GM19372 (cell line): ENCODE data around the gene SMIM33.
A peak's percentile ranks its signal among the peaks of the same experiment; 100 is the strongest.
"Not testable (repeated sequence)": the region's sequence is repeated elsewhere in the genome, so short reads cannot be mapped to it uniquely, and the experiment has no call there.

ENCODE experiments used
- ATAC-seq: cut with Tn5 transposase; IDR thresholded peaks from one replicate; pipeline ENCODE4 v1.9.1; 2021; ENCODE audit warnings: mild to moderate bottlenecking, low read depth, moderate library complexity; ENCODE audit not compliant: unreplicated experiment

SMIM33 gene

DNA sequence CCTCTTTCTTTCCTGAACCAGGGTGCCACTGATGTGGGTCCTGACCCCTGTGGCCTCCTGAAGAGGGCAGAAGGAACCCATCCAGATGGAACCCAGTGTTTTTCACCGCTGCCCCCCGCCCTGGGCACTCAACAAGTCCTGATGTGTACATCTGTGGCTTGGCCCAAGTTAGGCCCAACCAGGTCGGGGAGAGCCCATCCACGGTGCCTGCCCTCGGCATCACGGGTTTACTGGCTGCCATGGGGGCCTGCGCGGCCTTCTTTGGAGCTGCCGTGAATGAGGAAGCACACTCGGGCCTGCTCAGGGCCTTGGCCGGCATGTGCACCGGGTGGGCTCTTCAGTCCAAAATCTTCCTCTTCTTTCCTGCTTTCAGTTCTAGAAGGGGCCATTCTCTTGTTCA, 14.0 kb upstream of the SMIM33 start:
- ATAC-seq: no peak

DNA sequence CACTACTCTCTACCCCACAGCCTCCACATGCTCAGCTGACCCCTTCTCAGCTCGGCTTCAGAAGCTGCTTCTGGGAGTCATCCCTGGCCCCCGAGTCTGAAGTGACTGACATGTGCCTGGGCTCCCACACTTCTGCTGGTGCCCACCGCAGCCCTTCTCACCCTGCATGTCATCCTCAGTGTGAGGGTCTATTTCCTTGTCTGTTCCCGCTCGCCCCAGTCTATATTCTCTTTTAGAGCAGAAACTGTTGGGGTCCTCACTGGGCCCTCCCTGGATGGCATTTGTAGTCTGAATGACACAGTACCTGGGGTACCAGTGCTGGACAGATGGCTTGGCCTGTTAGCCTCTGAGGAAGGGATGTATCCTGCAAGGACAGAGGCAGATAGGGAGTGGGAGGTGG, 13.6 kb upstream of the SMIM33 start:
- ATAC-seq: no peak

DNA sequence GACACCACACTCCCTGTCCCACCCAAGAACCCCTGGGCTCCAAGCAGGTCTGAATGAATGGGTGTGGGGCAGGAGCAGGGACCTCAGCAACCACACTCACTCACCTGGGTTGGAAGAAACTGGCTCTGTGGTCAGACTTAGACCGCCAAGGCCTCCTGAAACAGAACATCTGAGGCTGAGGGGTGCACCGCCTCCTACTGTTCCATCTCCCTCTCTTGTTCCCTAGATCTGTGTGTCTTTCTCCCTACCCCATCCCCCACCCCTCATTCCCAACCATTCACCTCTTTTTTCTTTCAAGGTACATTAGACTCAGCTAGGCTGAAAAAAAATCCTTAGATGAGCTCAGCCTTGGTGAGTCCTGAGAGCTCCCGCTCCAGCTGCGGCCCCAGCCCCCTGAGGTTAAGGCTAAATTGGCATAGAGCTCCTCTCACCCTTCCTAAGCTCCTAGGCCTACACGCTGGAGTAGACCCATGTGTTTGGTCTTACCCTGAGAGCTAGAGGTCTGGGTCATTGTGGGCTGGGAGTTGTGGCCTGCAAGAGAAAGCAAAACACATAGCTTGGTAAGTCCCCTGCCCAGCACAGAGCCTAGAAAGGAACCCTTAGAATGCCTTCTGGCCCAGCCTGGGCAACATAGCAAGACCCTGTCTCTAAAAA, 13.0 kb upstream of the SMIM33 start:
- no peak for ATAC-seq

DNA sequence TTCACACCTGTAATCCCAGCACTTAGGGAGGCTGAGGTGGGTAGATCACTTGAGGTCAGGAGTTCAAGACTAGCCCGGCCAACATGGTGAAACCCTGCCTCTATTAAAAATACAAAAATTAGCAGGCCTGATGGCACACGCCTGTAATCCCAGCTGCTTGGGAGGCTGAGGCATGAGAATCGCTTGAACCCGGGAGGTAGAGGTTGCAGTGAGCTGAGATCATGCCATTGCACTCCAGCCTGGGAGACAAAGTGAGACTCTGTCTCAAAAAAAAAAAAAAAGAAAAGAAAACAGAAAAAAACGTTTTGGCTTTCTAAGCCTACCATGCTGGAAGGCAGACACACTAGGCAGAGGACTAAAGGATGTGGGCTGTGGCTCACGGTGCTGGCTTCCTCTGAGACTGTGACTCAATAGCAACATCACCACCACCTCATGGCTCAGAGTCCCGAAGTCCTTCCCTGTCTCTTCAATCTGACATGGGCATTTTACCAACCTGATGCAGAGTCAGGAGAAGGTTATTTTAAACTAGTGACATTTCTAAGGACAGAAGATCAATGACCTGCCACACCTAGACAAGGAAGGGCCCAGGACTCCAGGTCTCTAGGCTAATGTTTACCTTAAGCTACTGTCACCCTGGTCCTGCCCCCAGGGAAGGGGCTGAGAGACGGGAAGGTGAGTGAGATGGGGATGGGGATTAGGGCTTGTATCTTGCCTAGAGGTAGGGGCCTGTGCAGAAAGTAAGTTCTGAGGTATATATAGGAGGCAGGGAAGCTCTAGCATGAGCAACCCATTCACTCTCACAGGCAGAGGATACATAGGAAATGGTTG, 12.0 kb upstream of the SMIM33 start:
- ATAC-seq: peak; percentile 49

DNA sequence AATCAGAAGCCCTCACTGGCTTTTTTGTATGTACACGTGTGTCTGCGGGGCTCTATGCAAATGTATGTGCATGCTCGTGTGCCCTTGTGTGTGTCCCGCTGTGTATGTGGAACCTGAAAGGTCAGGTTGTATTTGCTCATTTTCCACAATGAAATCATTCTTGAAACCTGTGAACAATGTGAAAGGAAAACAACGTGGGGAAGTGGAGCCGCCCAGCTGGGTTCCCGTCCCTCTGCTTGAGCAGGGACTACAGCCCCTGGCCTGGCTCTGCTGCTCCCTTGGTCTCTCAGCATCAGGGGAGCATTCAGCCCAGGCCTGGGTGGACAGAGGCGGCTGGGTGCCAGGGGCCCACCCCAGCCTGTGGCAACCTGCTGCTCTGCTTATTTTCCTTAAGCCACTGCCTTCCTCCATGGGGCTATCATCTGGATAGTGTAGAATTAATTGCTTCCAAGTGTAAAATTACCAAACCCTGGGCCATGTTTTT, 11.3 kb upstream of the SMIM33 start:
- peak; percentile 47 for ATAC-seq

DNA sequence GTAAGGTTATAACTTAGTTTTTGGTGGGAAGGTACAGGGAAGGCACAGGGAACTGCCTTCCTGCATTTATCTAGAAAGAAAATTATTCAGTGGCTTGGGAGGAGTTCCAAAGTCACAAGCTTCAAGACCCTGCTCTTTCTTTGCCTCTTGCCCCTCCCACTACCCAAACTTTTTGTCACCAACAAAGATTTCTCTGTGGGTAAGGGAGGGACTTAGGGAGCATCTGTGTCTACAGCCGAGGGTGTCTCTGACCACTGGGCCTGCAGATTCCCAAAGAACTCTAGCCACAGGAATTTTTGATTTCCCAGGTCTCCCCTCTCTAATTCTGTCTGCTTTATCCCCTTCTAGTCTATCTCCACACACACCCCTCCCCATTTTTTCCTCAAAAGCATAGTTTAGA, 10.3 kb upstream of the SMIM33 start:
- no peak for ATAC-seq

DNA sequence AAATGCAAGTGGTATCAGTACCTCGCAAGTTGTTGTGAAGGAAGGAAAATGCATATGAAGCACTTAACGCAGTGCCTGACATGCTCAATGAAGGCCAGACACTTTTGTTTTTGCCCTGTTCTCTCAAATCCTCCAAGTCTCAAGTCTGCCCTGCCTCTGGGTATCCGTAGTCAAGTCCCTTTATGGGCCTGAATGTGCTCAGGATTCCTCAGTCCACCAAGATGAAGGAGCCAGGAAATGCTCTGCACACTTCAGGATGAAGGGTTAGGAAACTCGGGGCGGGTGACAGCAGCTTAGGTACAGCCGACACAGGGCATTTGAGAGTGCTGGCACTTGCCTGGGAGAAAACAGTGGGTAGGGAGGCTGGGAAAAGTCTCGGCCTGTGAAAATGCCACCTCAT, 9.6 kb upstream of the SMIM33 start:
- no peak for ATAC-seq

DNA sequence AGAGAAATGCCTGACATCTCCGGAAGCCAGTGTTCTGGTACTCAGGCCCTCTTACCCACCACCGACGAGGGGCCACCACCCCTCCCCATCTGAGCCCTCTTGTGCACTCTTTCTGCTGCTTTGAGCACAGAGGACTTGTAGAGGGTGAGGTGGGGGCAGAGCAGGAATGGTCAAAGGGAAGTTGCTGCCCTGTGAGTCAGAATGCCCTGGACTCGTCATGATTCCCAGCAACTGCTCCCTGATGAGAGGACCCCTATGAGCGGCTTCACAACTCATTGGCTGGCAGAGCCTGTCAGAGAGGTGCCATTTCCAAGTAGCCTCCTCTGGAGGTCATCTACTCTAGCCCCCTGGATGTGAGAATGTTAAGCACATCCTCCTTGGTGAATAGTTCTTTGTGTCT, 9.1 kb upstream of the SMIM33 start:
- no peak for ATAC-seq

DNA sequence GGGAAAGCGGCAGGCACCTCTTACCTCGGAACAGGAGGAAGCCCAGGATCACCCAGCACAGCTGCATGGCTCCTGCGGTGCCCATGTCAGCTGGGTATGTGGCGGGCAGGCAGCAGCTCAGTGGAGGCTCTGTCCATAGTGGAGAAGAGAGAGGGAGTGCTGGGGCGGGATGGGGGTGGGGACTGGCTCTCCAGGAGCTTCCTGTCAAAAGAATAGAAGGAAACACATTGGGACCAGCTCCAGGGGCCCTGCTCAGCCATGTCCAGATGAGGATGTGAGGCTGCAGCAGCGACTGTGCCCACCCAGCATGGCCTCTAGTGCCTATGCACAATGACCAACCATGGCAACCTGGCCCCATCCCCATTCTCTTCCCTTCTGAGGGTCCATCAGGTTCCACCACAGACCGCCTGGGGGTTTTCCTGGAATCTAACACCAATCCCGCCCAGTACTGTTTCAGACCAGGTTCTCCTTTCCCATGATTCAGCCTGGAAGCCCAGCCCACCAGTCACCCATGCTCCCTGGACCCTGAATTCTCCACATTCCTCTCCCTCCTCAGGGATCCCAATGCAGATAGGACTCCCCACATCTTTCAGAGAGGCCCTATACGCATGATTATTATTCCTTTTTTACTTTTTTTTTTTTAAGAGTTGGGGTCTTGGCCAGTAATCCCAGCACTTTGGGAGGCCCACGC, 8.1 kb upstream of the SMIM33 start, which contains the start of gene ECSCR:
ECSCR (minus strand) TSS at position 158 of the 691 bp plus-strand sequence; CDS start at position 85, 73 bp downstream.
- no peak for ATAC-seq

DNA sequence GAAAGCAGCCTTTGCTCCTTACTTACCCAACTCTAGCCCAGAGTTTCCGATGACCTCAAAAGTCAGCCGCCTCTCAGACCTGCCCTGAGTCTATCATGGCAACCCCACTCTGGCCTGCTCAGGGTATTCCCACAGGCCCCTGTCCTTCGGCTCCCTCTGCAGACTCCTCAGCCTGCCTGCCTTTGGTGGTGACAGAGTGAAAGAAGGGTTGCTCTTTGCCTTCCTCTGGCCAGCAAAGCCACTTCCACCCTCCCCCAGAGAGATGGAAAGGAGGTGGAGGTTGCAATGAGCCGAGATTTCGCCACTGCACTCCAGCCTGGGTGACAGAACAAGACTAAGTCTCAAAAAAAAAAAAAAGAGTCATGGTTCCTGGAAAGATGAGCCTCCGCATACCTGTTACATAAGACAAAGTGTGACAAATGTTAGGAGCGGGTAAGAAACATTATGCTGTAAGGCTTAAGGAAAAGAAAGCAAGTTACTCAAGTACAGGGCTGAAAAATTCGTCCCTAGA, 2.3 kb upstream of the SMIM33 start:
- ATAC-seq: no peak

DNA sequence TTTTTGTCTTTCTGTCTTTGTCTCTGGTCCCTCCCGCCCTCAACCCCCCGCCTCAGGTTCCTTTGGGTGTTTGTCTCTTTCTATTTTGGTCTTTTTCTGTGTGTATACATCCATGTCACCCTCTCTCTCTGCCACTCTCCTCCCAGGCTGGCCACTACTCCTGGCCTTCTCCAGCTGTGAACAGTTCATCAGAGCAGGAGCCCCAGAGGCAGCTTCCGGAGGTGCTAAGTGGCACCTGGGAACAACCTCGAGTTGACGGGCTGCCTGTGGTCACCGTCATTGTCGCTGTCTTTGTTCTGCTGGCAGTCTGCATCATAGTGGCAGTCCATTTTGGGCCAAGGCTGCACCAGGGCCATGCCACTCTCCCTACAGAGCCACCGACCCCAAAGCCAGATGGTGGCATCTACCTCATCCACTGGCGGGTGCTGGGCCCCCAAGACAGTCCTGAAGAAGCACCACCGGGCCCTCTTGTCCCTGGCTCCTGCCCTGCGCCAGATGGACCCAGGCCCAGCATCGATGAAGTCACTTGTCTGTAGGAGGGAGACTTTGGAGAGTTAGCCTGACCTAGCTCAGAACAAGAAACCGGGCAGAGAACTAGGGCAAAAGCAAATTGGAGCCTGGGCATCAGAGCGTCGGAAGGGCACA, 1.7 kb downstream of the SMIM33 start:
- no peak for ATAC-seq

DNA sequence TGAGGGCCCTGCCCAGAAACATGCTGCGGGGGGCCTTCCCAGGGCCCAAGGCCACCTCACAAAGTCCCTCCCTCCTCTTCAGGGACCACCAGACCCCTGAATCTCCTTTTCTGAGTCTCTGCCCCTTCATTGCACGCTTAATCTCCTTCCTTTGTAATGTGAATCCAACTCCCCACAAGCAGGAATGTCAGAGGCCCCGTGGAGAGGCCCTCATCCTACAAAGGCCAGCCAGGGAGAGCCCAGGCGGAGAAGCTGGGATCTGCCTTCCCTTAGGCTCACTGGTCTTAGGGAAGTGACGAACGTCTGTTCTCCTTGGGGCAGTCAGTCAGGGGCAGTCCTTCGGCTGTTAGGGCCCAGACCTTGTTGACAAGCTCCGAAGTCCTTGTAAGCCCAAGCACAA, 2.3 kb downstream of the SMIM33 start:
- no peak for ATAC-seq

DNA sequence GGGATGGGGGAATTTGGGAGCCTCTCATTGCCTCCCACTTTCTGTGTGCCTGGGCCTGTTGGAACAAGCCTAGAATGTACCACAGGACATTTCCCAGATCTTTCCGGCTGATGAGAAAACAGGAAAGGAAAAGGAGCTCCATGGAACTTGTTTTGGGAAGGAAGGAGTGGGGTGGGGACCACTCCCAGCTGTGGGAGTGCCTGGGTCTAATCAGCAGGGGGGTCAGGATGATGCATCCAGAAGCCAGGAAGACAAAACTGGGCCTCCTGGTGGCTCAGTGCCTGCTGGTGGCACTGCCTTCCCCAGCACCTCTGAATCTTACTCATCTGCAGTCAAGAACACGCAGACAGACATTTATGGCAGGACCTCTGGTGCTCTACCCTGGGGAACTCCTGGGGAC, 2.8 kb downstream of the SMIM33 start:
- no peak for ATAC-seq

DNA sequence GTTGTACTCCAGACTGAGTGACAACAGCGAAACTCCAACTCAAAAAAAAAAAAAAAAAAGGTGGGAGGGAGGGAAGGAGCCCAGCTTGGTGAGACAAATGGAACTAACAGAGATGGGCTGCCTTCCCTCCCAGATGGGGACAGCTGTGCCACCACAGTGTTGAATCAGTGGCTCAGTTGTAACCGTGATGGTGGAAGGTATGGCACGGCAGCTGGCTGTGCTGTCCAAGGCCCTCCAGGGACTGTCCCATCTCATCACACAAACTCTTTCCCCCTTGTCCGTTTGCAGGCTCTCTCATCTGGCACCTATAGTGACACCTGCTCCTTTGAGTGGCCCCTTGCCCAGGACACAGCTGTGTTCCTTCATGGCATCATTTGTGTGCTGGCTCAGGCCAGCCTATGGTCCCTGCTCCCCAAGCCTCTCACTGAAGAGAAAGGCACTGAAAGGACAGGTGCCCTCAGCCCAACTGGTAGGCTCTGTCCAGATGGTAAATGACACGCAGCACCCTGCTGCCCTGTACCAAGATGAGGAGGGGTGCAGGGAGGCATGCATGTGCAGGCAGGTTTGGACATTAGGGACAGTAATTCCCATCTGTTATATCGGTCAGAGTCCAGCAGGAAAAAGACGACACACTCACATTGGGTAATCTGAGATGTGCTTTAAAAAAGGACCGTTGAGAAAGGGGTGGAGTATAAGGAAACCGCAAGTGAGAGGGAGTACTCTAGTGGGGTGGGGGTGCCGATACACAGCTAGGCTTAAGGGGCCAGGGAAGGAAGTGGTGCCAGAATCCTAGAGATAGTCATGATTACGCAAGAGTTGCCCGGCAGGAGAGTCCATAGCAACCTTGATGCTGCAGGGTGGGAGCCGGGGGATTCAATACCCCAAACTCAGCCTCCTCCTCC, 4.3 kb downstream of the SMIM33 start:
- ATAC-seq: no peak

DNA sequence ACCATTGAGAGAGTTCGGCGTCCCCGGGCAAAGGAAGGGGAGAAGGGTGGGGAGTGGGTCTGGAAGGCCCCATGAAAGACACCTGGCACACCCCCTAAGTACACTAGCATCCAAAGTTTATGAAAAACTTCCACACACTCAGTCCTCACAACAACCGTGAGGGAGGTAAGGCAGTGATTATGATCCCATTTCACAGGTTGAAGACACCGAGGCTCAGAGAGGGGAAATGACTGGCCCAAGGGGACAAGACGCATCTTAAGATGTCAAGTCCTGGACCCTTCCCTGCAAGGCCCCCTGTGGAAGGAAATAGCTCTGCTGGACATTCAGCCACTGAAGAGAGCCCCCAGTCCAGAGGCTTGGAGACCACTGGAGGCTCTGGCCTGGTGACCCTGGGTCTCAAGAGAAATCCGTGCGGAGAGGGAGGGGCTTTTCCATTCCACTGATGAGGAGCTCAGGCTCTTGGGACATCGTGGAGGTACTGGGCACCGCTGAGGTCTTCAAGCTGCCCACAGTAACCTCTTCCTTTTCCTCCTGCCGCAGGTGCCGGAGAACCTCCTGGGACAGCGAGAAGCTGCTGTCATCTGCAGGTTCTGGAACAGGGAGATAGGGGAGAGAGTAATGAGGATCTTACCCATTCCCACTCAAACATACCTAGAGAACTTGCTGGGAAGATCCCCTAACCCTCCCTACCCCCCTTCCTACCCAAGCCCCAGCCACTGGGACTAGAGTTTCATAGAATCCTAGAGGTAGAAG, 5.2 kb downstream of the SMIM33 start:
- no peak for ATAC-seq

DNA sequence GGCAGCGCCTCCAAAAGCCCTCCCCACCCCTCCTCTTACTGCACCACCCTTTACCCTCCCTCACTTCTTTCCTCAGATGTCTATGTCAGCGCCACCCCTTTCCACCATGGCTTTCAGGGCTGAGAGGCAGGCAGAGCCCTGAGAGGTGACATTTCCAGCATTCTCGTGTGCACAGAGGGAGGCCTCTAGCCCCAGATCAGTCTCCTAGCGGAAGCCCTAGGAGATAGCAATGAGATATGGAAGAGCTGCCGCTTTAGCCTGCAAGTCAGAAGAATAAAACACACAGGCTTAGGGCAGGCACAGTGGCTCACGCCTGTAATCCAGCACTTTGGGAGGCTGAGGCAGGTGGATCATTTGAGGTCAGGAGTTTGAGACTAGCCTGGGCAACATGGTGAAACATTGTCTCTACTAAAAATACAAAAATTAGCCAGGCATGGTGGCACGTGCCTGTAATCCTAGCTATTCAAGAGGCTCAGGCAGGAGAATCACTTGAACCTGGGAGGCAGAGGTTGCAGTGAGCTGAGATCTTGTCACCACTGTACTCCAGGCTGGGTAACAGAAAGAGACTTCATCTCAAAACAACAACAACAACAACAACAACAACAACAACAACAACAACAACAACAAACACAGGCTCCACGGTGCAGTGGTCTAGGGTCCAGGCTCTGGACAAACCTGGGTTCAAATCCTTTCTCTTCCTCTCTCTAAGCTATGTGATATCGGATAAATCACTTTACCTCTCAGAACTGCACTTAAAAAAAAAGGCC, 8.0 kb downstream of the SMIM33 start:
- not testable (repeated sequence) for ATAC-seq

DNA sequence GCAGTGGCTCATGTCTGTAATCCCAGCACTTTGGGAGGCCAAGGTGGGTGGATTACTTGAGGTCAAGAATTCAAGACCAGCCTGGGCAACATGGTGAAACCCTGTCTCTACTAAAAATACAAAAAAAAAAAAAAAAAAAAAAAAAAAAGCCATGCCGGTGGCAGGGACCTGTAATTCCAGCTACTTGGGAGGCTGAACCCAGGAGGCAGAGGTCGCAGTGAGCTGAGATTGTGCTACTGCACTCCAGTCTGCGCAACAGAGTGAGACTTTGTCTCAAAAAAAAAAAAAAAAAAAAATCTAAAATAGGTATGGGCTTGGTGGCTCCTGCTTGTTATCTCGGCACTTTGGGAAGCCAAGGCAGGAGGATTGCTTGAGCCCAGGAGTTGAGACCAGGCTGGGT, 8.9 kb downstream of the SMIM33 start:
- not testable (repeated sequence) for ATAC-seq

DNA sequence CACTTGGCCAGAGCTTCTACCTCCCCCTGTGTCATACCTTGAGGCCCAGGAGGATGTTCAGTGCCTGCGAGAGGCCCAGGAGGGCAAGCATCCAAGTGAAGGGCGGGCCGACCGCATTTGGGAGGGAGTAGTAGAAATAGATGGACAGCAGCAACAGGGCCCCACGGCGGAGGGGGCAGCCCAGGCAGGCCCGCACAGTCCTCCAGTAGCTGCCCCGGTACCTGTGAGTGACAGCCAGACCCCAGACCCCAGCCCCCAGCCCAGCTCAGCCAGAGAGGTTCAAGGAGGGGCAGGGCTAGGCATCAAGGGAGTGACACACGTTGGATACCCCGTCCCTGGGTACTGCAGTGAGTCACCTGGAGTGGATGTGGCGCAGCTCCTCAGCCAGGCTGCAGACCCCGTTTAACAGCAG, 10.3 kb downstream of the SMIM33 start:
- no peak for ATAC-seq
